ENCODE measurements around the gene COL4A1.
"Not testable (repeated sequence)": the region's sequence is repeated elsewhere in the genome, so short reads cannot be mapped to it uniquely, and the experiment has no call there.

Gene COL4A1

DNA sequence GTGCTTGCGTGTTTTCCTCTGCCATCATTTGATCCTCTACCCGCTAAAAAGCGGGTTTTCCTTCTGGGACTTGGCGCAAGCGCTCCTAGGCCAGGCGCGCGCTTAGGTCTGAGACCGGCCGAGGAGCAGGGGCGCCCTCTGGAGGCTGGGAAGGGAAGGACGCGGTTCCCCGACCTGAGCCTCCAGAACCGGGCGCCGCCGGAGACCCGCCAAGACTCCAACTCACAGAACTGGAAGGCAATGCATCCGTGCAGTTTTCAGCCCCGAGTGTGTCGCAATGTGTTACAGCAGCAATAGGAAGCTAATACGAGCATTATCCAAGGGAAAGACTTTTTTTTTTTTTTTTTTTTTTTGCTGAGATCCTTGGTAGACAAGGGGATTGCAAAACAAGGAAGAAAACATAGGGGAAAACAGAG is 190.9 kb downstream of the COL4A1 start:
- DNase-seq (ENCODE audit: low read depth, low spot score) = no peak

DNA sequence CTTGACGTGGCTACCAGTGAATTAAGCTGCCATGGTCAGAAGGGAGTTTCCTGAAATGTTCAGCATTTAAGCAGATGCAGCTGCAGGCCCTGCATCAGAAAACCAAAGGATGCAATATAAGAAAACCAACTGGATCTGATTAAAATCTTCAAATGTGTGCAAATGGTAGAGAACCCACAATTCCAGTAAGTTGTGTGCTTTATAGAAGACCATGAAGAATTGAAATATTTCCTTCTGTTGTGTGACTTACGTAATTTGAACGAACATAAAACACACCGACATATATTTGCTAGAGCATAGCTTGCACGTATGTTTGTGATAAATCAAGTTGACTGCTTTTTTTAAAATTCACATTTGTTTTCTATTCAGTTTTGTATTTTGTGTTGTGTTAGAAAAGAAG is 191.4 kb downstream of the COL4A1 start:
- no peak for DNase-seq (ENCODE audit: low read depth, low spot score)

DNA sequence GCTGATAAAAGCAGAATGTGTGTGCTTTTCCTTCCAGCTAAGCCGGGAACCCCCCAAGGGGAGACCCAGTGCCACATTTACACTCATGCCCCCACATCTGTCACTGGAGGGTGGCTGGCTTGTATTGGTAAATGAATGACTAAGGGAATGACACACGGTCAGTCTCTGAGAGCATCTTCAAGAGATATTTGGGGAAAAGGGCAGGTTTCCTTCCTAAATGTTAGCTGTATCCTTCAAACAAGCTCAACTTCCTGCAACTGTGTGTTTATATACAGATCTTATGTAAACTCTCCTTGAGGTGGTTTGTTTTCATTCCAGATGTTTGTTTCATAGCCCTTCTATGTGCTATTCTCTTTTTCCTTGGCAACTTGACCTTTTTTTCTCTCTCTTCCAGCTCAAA is 192.6 kb downstream of the COL4A1 start:
- no peak for DNase-seq (ENCODE audit: low read depth, low spot score)

DNA sequence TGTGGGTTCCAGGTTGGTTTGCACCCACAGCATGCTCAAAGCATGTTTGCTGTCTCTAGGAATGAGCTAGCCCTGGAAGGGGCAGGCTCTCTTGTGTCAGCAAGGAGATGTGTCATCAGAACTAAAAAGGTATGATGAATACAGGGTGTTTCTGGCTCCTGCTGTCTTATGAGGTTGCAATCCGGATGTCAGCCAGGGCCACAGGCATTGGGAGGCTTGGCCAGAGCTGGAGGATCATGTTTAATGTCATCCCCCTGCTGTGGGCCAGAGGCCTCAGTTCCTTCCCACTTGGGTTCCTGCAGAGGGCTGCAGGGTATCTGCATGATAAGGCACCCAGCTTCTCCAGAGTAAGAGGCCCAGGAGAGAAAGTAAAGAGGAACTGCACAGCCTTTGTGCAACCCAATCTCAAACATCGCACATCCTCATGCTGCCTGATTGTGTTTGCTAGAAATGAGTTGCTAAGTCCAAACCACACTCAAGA is 193.6 kb downstream of the COL4A1 start:
- DNase-seq (ENCODE audit: low read depth, low spot score) = no peak

DNA sequence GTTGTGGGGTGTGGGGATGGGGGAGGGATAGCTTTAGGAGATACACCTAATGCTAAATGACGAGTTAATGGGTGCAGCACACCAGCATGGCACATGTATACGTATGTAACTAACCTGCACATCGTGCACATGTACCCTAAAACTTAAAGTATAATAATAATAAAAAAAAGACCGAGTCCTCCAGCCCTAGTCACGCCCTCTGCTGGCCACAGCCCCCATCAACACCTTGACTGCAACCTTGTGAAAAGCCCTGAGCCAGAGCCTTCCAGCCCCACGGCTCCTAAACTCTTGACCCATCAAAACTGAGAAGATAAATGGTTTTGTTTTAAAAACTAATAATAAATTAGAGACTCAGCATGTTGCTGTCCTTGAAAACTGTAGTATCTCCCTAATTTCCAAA is 194.6 kb downstream of the COL4A1 start:
- DNase-seq (ENCODE audit: low read depth, low spot score) = not testable (repeated sequence)

DNA sequence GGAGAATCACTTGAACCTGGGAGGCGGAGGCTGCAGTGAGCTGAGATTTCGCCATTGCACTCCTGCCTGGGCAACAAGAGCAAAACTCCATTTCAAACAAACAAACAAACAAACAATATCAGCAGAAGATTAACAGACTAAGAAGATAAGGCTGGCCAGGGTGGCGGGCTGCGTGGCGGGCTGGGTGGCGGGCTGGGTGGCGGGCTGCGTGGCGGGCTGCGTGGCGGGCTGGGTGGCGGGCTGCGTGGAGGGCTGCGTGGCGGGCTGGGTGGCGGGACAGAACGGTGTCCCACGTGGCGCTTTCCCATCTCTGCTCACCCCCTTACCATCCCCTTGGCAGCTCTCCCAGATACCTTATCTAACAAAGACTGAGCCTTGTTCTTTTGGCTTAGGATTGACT is 196.2 kb downstream of the COL4A1 start:
- DNase-seq (ENCODE audit: low read depth, low spot score) = no peak

DNA sequence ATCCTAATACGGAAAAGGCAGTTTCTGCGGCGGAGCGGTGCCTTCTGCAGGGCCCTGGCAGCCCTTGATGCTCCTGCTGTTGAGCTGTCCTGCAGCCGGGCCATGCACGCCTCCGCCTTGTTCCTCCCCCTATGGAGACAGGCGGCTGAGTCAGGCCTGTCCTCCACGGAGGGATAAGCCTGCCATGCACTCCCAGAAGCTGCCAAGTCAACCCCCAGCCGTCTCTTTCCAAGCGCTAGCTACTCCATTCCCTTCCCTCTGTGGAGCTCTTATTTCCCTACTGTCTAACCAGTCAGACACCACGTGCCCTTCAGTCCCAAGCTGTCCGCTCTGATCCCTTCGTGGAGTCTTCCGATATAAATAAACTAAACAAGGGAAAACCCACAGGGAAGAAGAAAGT is 197.0 kb downstream of the COL4A1 start:
- DNase-seq (ENCODE audit: low read depth, low spot score) = no peak

DNA sequence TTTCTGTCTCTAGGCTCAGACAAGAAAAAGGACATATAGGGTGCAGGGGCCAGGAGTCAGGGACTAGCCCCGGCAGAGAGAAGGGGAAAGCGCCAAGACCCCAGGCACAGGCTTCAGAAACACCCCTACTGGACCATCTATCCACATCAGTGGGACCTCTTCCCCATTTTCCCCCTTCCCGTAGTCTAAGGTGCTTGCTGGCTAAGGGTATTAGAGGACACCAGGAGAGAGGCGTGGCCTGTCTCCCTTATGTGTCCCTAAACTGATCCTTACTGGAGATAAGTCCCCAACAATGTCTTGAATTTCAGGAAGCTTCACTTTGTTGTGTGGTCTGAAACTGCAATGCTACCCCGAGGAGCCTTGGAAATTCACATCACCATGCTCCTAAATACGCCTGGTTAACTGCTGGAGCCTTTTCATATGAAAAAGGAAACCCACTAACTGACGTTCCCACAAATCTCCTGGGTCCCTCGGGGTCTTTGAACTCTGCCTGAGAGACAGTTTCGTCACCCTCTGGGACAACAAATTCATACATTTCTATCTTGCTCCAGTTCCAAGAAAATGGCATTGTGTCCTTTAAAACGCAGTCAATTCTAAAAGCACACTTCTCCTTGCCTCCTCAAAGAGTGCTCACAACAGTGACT is 197.7 kb downstream of the COL4A1 start:
- no peak for DNase-seq (ENCODE audit: low read depth, low spot score)

DNA sequence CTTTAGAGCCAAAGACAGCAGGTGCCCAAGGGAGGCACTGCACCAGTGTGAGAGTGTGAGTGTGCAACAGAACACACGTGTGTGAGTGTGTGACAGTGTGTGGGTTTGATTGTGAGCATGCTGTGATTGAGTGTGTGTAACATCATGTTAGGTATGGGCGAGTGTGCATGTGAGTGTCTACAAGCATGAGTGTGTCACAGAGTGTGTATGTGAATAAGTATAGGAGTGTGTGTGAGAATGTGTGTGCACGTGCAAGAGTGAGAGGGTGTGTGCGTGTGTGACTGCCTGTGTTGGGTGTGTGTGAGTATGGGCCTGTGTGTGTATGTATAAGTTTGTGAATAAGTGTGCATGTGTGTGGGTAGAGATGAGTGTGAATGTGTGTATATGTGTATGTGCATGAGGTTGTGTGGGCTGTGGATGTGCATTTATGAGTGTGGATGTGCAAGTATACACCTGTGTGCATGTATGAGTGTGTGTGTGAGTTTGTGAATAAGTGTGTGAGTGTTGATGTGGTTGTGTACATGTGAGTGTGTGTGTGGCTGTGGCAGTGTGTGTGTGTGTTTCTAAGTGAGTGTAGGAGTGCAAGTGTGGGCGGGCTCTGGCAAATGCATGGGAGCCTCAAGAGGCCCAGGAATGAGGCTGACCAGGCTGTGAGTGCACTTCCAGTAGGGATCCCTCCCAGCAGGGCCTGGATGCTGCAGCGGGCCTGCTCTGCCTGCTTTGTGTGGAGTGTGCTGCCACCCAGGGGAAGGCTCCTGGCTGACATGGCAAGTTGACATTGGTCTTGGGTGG is 198.4 kb downstream of the COL4A1 start:
- DNase-seq (ENCODE audit: low read depth, low spot score) = peak; percentile 50

DNA sequence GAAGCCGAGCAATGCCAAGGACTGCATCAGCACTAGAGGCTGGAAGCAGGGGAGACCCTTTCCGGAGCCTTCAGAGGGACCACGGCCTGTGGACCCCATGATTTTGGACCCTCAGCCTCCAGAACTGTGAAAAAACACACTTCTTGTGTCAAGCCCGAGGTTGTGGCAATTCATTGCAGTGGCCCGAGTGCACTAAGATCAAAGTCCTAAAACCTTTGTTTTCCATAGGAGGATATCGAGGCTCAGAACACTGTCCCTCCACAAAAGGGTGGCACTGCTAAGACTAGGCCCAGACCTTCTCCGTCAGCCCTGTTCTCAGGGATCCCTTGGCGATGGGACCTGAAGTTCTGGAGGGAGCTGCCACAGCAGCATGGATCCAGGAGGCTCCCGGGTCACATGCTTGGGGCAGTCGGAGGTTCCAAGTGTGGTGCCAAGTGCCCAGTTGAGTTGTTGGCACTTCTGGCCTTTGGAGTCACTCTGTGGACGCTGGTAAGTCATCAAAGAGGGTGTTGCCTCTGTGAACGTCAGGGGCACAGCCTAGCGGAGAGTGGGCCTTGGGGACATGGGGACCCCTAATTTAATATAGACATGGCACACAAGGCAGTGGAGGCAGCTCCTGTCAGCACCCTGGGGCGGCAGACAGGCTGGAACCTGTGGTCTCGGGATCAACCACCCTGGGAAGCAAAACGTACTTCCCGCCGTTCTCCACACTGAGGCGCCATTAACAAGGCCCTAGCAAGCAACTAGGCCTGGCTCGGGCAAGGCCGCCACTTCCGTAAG is 199.2 kb downstream of the COL4A1 start:
- no peak for DNase-seq (ENCODE audit: low read depth, low spot score)

DNA sequence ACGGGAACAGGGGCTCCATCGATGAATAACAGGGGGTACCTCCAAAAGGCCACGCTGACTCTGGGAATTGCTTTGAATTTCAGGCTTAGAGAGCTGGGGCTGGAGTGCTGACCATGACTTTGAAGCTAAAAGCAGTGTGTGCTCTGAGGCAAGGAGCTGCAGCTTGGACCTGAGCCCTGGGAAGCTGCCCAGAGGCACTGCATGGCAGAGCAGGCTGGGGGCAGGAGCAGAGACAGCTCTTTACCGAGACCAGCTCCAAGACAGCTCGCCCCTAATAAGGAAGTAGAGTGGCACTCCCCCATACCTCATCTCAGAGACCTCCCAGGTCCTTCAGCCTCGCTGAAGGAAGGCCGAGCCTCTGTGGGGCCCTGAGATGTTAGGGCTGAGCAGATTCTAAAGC is 200.2 kb downstream of the COL4A1 start:
- DNase-seq (ENCODE audit: low read depth, low spot score) = no peak

DNA sequence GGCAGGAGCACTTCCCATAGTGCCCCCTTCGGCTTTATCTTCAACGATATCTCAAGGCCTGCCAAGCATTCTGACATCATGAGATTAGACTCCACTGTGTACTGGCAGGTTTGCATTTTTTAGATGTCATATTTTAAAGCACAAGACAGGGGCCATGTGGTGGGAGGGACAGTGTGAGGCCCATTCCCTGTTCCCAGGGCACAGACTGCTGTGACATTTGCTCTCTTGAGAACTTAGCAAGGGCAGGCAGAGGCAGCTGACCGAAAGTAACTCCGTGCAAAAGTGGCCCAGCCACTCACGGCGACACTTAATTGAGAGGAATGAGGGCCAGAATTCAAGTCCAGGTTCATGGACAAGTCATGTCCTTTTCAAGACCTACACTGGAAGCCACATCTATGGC is 201.8 kb downstream of the COL4A1 start:
- no peak for DNase-seq (ENCODE audit: low read depth, low spot score)

DNA sequence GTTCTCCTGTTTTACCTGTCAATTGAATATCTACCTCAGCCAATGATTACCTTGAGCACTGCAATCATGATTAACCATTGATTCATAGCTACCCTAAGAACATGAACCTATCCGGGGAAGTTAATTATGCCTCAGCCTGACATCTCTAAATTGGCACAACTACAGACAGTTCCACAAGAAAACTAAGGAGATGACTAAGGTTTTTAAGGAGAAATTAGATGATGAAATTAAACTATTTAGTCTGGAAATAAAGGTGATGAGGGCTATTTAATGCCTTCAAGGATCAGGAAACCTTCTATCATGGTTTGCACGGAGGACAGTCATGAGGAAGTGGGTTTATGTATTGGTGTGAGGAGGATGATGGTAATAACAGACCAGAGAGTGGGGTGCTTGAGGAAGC is 203.4 kb downstream of the COL4A1 start:
- DNase-seq (ENCODE audit: low read depth, low spot score) = no peak

DNA sequence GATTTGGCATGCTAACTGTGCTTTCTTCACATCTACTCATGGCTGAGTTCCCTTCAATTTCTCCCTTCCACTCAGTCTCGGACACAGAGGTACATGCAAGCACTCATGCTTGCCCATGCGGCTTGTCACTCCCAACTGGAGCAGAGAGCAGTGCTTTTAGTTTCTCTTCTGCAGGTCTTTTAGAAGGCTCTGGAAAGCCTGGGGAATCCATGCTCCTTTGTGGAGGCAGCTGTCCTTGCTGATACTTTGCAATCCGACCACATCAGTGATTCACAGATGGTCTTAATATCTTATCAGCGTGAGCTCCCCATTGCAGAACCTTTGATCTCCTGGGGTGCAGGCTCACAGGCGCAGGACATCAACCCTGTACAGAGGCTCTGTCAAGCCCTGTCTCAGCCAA is 203.9 kb downstream of the COL4A1 start:
- DNase-seq (ENCODE audit: low read depth, low spot score) = no peak

DNA sequence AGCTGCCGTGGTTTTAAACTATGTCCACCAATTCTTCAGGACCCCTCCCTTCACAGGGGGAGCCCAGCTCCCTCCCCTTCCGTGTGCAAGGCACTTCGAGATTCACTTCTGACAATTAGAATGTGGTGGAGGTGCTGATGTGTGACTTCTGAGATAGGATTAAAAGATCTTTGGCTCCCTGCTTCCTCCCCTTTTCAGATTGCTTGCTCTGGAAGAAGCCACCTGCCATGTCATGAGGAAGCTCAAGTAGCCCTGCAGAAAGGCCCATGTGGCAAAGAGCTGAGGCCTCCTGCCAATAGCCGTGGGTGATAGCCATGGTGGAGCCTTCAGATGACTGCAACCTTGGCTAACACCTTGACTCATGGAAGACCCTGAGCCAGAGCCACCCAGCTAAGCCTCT is 204.9 kb downstream of the COL4A1 start:
- no peak for DNase-seq (ENCODE audit: low read depth, low spot score)

DNA sequence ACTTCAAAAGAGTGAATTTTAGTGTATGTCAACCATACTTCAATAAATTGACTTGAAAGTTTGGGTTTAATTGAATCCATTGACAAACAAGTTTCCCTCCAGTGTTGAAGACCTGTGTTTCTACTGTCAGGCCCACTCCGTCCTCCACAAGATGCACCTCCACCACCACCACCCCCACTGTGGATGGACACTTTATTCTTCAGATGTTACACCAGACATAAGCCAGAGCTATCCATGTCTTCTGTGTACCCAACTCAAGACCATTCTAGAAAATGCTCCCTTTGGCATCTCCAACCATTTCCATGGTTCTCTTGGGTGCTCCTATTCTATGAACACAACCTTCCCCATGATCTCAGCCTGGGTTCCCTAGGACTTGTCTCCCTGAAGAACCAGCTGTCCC is 207.0 kb downstream of the COL4A1 start:
- no peak for DNase-seq (ENCODE audit: low read depth, low spot score)

All from brain pericyte (primary cell).